ENCODE measurements around the gene CHST3.

The CHST3 gene

DNA sequence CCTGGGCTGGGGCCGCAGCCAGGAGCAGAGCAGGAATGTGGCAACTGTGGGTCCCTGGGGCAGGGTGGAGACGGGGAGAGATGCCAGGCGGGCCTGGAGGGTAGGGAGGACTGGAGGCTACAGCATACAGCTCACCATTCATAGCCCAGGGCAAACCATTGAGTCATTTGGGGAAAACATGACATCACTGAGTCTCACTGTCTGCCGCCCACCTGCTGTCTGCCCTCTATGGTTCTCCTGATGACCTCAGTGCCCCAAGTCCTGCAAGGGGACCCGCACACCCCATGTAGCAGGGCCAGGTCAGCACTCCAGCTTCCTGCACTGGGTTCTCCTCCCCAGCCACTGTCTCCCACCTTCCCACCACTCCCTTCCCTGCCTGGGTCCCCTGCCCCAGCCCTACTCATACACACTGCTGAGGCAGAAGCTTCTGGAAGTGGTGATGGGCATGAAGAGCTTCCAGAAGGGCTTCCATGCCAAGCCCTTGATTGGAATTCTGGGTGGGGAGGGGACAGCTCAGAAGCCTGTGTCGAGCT lies 10.4 kb downstream of the CHST3 start:
- TF ChIP-seq GATA3 (IDR thresholded peaks at IDR 0.05; ENCODE audit: low read depth, low read length) (no peak), GATA2 (IDR thresholded peaks at IDR 0.05; ENCODE audit: low read depth, low read length) (no peak)

GRCh38 chr10:71975087-71975870 lies 11.1 kb downstream of the CHST3 start:
- TF ChIP-seq GATA3 (IDR thresholded peaks at IDR 0.05; ENCODE audit: low read depth, low read length) (no peak), GATA2 (IDR thresholded peaks at IDR 0.05; ENCODE audit: low read depth, low read length) (no peak)

- no peak for TF ChIP-seq GATA3 (IDR thresholded peaks at IDR 0.05; ENCODE audit: low read depth, low read length)
- no peak for TF ChIP-seq GATA2 (IDR thresholded peaks at IDR 0.05; ENCODE audit: low read depth, low read length)
Observed at GRCh38 chr10:71975871-71976725, 11.9 kb downstream of the CHST3 start.

GRCh38 chr10:71978476-71978875 lies 14.3 kb downstream of the CHST3 start:
- TF ChIP-seq GATA3 (IDR thresholded peaks at IDR 0.05; ENCODE audit: low read depth, low read length) = no peak
- TF ChIP-seq GATA2 (IDR thresholded peaks at IDR 0.05; ENCODE audit: low read depth, low read length) = no peak

DNA sequence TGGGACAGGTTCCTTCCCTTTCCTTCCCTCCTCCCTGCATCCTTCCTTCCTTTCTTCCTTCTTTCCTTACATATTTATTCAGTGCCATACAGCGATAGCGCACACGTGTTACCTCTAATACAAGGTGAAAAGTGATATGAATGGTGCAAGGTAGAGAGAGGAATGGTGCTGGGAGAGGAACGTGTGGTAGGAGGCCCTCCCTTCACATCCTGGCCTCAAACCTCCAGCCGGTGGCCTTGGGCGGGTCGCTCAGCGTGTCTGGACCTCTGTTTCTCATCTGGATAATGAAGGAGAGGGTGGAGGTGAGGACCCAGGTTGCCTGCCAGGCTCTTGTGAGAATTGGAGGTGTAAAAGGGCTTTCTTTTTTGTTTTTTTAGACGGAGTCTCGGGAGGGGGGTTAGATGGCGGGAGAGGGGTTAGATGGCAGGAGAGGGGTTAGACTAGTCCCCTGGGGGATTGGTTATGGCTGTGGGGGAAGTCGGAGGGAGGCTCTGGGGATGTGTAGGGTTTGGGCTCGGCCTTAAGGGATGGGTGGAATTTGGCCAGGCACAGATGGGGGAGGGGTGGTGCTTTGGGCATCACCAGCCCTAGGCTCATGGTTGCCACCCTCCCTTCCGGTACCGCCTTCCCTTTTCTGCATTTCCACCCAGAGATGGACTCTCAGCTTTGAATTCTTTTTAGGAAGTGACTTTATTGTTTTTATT lies 14.9 kb downstream of the CHST3 start:
- TF ChIP-seq GATA3 (IDR thresholded peaks at IDR 0.05; ENCODE audit: low read depth, low read length) = no peak
- TF ChIP-seq GATA2 (IDR thresholded peaks at IDR 0.05; ENCODE audit: low read depth, low read length) = no peak

DNA sequence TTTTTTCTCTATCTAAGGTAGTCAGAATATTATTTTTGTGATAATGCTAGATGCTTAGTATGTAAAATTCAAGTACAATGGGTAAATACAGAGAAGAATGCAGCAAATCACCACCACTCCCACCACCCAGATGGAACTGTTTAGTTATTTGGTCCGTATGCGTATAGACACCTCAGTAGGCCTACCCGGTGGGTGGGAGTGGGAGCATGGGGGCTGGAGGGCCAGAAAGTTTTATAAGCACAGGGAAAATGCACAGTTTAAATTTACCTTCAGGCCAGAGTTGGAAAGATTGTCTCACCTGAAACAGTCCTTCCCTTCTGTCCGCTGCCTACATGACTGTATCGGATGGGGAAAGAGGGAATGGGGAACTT lies 15.5 kb downstream of the CHST3 start:
- no peak for TF ChIP-seq GATA3 (IDR thresholded peaks at IDR 0.05; ENCODE audit: low read depth, low read length)
- TF ChIP-seq GATA2 (IDR thresholded peaks at IDR 0.05; ENCODE audit: low read depth, low read length) = no peak

- TF ChIP-seq GATA2 (IDR thresholded peaks at IDR 0.05; ENCODE audit: low read depth, low read length) = no peak
- no peak for TF ChIP-seq GATA3 (IDR thresholded peaks at IDR 0.05; ENCODE audit: low read depth, low read length)
Observed at GRCh38 chr10:71980181-71981014, 16.2 kb downstream of the CHST3 start.

GRCh38 chr10:71981015-71981875 lies 17.1 kb downstream of the CHST3 start:
- TF ChIP-seq GATA2 (IDR thresholded peaks at IDR 0.05; ENCODE audit: low read depth, low read length) = no peak
- TF ChIP-seq GATA3 (IDR thresholded peaks at IDR 0.05; ENCODE audit: low read depth, low read length) = no peak

DNA sequence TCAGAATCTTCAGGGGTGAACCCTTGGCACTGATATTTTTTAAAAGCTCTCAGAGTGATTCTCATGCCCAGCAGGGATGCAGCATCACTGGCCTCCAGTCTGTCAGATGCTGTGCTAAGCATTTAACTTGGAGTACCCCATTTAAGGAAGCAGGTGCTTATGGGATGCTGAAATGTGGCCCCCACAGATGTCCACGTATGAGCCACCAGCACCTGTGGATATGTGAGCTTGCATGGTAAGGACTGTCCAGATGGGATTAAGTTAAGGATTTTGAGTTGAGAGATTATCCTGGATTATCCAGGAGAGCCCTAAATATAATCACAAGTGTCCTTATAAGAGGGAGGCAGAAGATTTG lies 17.7 kb downstream of the CHST3 start:
- TF ChIP-seq GATA3 (IDR thresholded peaks at IDR 0.05; ENCODE audit: low read depth, low read length) = no peak
- no peak for TF ChIP-seq GATA2 (IDR thresholded peaks at IDR 0.05; ENCODE audit: low read depth, low read length)

GRCh38 chr10:71982269-71983178 lies 18.3 kb downstream of the CHST3 start:
- TF ChIP-seq GATA2 (IDR thresholded peaks at IDR 0.05; ENCODE audit: low read depth, low read length) (no peak), GATA3 (IDR thresholded peaks at IDR 0.05; ENCODE audit: low read depth, low read length) (no peak)

DNA sequence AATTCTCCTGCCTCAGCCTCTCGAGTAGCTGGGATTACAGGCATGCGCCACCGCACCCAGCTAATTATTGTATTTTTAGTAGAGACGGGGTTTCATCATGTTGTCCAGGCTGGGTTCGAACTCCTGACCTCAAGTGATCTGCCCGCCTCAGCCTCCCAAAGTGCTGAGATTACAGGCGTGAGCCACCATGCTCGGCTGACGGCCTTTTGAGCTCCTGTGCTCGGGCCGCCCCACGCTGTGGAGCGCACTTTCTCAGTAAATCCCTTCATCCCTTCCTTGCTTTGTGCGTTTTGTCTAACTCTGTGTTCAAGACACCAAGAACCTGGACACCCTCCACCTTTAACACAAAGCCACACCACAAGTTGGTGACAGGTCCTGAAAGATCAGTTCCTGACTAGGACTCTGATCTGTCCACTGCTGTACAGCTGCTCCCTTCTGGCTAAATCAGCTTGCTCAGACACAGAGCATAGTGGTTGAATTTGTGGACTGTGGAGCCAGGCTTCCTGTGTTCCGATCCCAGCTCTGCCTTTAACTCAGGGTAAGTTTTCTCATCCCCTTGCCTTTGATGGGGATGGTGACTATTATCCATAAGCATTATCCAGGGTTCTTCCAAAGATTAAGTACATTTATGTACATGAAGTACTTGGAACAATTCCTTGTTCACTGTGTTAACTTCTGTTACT lies 20.1 kb downstream of the CHST3 start:
- no peak for TF ChIP-seq GATA2 (IDR thresholded peaks at IDR 0.05; ENCODE audit: low read depth, low read length)

Data from SH-SY5Y (cell line).